Measurements from ENCODE around the gene EHHADH. TPM values are rescaled to one million over a fixed set of nuclear protein-coding genes. Genes with fewer than 3 reads are reported as not detected.

The EHHADH gene
- total and polyA plus RNA-seq, 2 donors (not counting 3 experiments of a cell fraction or from before 2014, with no cell fraction given): 1.3 to 5.8 TPM

DNA sequence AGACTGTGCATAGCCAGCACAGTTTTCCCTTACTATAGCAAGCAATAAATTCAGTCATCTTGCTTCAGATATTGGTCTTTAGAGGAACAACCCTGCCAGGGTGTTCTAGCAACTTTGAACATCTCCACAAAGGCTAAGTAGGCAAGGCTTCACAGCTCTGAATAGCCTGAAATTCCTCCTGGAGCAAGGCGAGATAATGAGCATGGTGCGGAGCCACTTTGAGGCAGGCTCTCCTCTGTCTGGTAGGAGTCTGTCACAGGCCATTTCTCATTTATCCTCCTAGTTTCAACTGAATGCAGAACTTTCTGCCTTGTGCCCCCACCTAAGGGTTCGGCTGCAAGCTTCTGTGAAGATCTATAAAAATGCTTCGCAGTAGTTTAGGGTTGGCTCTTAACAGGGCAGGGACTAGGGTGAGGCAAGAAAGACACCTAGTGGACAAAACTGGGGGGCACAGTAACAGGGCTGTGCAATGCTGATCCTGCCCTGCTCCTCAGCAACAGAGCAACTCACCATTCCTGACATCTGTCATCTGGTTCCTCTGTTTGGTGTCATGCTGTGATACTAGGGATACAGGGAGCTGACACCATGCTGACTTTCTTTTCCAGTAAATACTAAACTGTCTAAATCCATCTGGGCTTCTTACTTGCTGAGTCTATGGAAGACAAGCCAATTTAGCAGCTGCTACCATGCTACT, 16.6 kb upstream of the EHHADH start:
- Histone ChIP-seq H3K4me3 (replicated peaks in 1 of 3; ENCODE audit: insufficient read depth in 1 of 3, low read depth in 1 of 3, low read length in 3 of 3) (no peak overlapping the region), H3K4me2 (ENCODE audit: insufficient read depth, low read length) (no peak overlapping the region), H3K27ac (ENCODE audit: insufficient read depth, low read depth, low read length) (no peak overlapping the region), H3K9me1 (replicated peaks; ENCODE audit: control insufficient read depth, extremely low read depth, insufficient read depth, low read length) (no peaks in the 10 kb centered on the region), H3K79me2 (ENCODE audit: control insufficient read depth, insufficient read depth, low read length) (no peaks in the 10 kb centered on the region), H4K20me1 (replicated peaks; ENCODE audit: control insufficient read depth, extremely low read depth, insufficient read depth, low read length) (no peaks in the 10 kb centered on the region), H2AFZ (ENCODE audit: low read depth, low read length) (no peak overlapping the region), H3K4me1 (ENCODE audit: control insufficient read depth, extremely low read depth, insufficient read depth, low read length) (no peaks in the 10 kb centered on the region), H3K9me3 (replicated peaks; ENCODE audit: control insufficient read depth, insufficient read depth, low read length) (no peaks in the 10 kb centered on the region), H3K27me3 (ENCODE audit: control insufficient read depth in 2 of 2, insufficient read depth in 2 of 2, low read length in 2 of 2) (peaks cover 9 to 22% of the 10 kb centered on the region in 2 experiments), H3K9ac (replicated peaks; ENCODE audit: extremely low read depth, insufficient read depth, low read length) (no peak overlapping the region), H3K36me3 (ENCODE audit: control insufficient read depth in 2 of 2, extremely low read depth in 1 of 2, insufficient read depth in 2 of 2, low read length in 2 of 2) (no peaks in the 10 kb centered on the region)
- TF ChIP-seq MYC (IDR thresholded peaks at IDR 0.05; ENCODE audit: low read depth, low read length): no peak
- TF ChIP-seq, protein P1, sequence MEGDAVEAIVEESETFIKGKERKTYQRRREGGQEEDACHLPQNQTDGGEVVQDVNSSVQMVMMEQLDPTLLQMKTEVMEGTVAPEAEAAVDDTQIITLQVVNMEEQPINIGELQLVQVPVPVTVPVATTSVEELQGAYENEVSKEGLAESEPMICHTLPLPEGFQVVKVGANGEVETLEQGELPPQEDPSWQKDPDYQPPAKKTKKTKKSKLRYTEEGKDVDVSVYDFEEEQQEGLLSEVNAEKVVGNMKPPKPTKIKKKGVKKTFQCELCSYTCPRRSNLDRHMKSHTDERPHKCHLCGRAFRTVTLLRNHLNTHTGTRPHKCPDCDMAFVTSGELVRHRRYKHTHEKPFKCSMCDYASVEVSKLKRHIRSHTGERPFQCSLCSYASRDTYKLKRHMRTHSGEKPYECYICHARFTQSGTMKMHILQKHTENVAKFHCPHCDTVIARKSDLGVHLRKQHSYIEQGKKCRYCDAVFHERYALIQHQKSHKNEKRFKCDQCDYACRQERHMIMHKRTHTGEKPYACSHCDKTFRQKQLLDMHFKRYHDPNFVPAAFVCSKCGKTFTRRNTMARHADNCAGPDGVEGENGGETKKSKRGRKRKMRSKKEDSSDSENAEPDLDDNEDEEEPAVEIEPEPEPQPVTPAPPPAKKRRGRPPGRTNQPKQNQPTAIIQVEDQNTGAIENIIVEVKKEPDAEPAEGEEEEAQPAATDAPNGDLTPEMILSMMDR (IDR thresholded peaks at IDR 0.05; ENCODE audit: extremely low read depth in 1 of 2, insufficient read depth in 1 of 2, low read depth in 1 of 2, low read length in 2 of 2): peak; percentile 28 to 55
- DNase-seq (ENCODE audit: low read depth, low spot score) (peak; percentile 16), FAIRE-seq (no peak)
- POLR2A ChIA-PET: no interaction called here
- CTCF ChIA-PET: interaction anchor here (0.5 to 1.3 kb wide), 5 partner anchors 8 to 396 kb away, joined by 3 read pairs; no protein-coding TSS in a partner anchor
- BruUV-seq (replicated peaks): no TSS peak
- dilution Hi-C loops (cut with MboI; ENCODE audit: extremely low pct_ligation_motif_present, low sequenced_read_pairs): no loop called here
- intact Hi-C loops (cut with micrococcal nuclease): no loop called here

DNA sequence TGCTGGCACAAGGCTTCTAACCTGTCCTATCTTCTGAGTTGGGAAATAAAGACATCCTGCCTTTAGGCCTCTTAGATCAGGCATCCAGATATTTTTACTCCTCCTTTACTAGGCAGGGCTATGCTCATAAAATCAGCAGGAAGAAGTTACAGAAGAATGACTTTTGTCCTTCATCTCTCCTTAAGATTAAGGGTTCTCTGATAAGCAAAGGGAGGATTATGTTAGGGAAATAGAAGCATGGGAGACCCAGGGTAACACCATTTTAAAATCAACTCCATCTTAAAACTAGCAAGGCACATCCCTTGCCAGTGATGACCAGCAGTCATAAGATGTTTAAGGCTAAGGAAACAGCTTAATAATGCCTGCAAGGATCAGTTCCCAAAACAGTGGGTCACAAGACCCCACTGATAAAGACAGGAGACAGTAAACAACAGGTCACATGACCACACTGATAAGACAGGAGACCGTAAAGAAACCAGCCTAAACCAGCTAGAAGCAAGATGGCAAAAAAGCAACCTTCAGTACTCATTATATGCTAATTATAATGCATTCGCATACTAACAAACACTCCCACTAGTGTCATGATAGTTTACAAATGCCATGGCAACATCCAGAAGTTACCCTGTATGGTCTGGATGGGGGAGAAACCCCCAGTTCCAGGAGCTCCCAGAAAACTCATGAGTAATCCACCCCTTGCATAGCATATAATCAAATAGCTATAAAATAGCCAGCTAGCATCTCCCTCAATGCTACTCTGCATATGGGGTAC, 14.5 kb upstream of the EHHADH start:
- Histone ChIP-seq H3K9ac (replicated peaks; ENCODE audit: extremely low read depth, insufficient read depth, low read length) (no peak overlapping the region), H3K9me3 (replicated peaks; ENCODE audit: control insufficient read depth, insufficient read depth, low read length) (no peaks in the 10 kb centered on the region), H3K4me1 (ENCODE audit: control insufficient read depth, extremely low read depth, insufficient read depth, low read length) (no peaks in the 10 kb centered on the region), H3K79me2 (ENCODE audit: control insufficient read depth, insufficient read depth, low read length) (no peaks in the 10 kb centered on the region), H3K36me3 (ENCODE audit: control insufficient read depth in 2 of 2, extremely low read depth in 1 of 2, insufficient read depth in 2 of 2, low read length in 2 of 2) (no peaks in the 10 kb centered on the region), H3K4me3 (replicated peaks in 1 of 3; ENCODE audit: insufficient read depth in 1 of 3, low read depth in 1 of 3, low read length in 3 of 3) (no peak overlapping the region), H3K27me3 (ENCODE audit: control insufficient read depth in 2 of 2, insufficient read depth in 2 of 2, low read length in 2 of 2) (peaks cover 9 to 22% of the 10 kb centered on the region in 2 experiments), H4K20me1 (replicated peaks; ENCODE audit: control insufficient read depth, extremely low read depth, insufficient read depth, low read length) (no peaks in the 10 kb centered on the region), H3K4me2 (ENCODE audit: insufficient read depth, low read length) (no peak overlapping the region), H3K9me1 (replicated peaks; ENCODE audit: control insufficient read depth, extremely low read depth, insufficient read depth, low read length) (no peaks in the 10 kb centered on the region), H3K27ac (ENCODE audit: insufficient read depth, low read depth, low read length) (no peak overlapping the region), H2AFZ (ENCODE audit: low read depth, low read length) (no peak overlapping the region)
- no TSS peak for BruUV-seq (replicated peaks)
- FAIRE-seq: no peak
- no peak for DNase-seq (ENCODE audit: low read depth, low spot score)
- dilution Hi-C loops (cut with MboI; ENCODE audit: extremely low pct_ligation_motif_present, low sequenced_read_pairs) (no loop called here), intact Hi-C loops (cut with micrococcal nuclease) (no loop called here)
- TF ChIP-seq GATA2 (IDR thresholded peaks at IDR 0.05; ENCODE audit: insufficient read depth, insufficient read length, low read depth, low read length) (no peak), POLR2A (IDR thresholded peaks at IDR 0.05; ENCODE audit: low read depth, low read length) (no peak), JUN (IDR thresholded peaks at IDR 0.05; ENCODE audit: borderline replicate concordance, insufficient read depth, insufficient read length, low read depth) (no peak), MYC (IDR thresholded peaks at IDR 0.05; ENCODE audit: low read depth, low read length) (no peak)
- ChIA-PET POLR2A (no interaction called here), CTCF (interaction anchor here (0.9 kb wide), 1 partner anchor 12 kb away, joined by 3 read pairs; no protein-coding TSS in a partner anchor)

Data from endothelial cell of umbilical vein (primary cell).